SH-SY5Y (cell line): ENCODE results near the gene FXYD4.

ENCODE experiments used
- GATA2 ChIP-seq: IDR thresholded peaks from 2 replicates; pipeline ENCODE4 v1.6.1; 2011; ENCODE audit warnings: mild to moderate bottlenecking, low read depth, low read length
- GATA3 ChIP-seq: IDR thresholded peaks from 2 replicates; pipeline ENCODE4 v1.6.1; 2011; ENCODE audit warnings: low read depth, mild to moderate bottlenecking, low read length, moderate library complexity

DNA sequence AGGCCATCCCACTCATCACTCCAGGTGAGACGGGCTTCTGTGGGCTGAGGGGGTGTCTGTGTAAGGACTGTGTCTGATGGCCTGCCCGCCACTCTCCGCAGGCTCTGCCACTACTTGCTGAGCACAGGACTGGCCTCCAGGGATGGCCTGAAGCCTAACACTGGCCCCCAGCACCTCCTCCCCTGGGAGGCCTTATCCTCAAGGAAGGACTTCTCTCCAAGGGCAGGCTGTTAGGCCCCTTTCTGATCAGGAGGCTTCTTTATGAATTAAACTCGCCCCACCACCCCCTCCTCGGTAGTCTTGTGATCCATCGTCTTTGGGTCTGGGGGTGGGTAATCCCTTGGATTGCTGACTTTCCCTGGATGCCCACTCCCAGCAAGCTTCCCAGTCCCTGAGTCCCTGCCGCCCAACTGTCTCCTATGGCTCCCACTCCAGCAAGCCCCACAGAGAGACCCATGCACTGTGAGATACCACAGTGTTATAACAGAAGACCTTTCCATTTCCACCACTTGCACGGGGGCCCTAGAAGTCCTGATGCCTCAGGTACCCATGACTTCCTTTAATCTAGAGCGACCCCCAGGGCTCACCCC lies 4.7 kb downstream of the FXYD4 start:
- TF ChIP-seq GATA2, result no peak
- TF ChIP-seq GATA3, result no peak
